Activated naive CD8-positive, alpha-beta T cell treated with anti-CD3 and anti-CD28 coated beads for 36 hours (primary cell): ENCODE data around the gene ANO7. TPM values are rescaled to one million over a fixed set of nuclear protein-coding genes. Genes with fewer than 3 reads are reported as not detected.

Experiments used
- DNase-seq: peaks from one replicate; pipeline ENCODE4 v3.0.0; 2021
- H3K27ac Mint-ChIP-seq: one replicate; pipeline ENCODE4 v1.8.0; 2022; ENCODE audit warnings: mild to moderate bottlenecking, moderate library complexity, mixed read lengths
- H3K27me3 Mint-ChIP-seq: one replicate; pipeline ENCODE4 v1.8.0; 2022; ENCODE audit warnings: mild to moderate bottlenecking, mixed read lengths
- H3K36me3 Mint-ChIP-seq: one replicate; pipeline ENCODE4 v1.8.0; 2021; ENCODE audit warnings: mild to moderate bottlenecking, mixed read lengths
- H3K4me1 Mint-ChIP-seq: one replicate; pipeline ENCODE4 v1.8.0; 2021; ENCODE audit warnings: mixed read lengths
- H3K4me3 Mint-ChIP-seq: one replicate; pipeline ENCODE4 v1.8.0; 2022; ENCODE audit warnings: mild to moderate bottlenecking, moderate library complexity, mixed read lengths
- H3K9me3 Mint-ChIP-seq: one replicate; pipeline ENCODE4 v1.8.0; 2022; ENCODE audit warnings: mixed read lengths
- total RNA-seq, 2 experiments: library from RNA; stranded (reverse); gene quantifications; one replicate each; pipeline ENCODE4 v1.2.3, GENCODE V29; 2021

Gene ANO7
- total RNA-seq, 2 experiments from 2014 or later = 3.4 to 3.6 TPM

DNA sequence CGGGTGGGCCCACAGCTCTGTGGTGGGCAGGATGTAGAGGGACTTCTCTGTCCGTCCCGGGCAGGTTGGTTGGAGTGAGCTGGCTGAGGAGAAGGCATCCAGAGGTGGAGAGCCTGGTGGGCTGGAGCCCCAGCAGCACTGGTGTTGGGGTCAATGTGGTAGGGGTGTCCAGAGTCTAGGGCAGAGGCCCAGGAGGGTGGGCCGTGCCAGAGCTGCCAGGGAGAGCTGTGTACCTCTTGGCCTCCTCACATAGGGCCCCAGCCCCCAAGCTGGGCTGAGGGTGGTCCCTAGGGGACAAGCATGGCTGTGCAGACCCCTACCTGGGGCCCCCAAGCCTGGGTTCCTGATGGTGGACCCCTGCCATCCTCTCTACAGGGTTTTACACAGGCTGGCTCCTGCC lies 16.0 kb downstream of the ANO7 start:
- H3K27ac Mint-ChIP-seq = no peak overlapping the region
- no peaks in the 10 kb centered on the region for H3K9me3 Mint-ChIP-seq
- no peak for DNase-seq
- H3K4me3 Mint-ChIP-seq = no peak overlapping the region
- H3K36me3 Mint-ChIP-seq = no peaks in the 10 kb centered on the region
- H3K4me1 Mint-ChIP-seq = no peaks in the 10 kb centered on the region
- no peaks in the 10 kb centered on the region for H3K27me3 Mint-ChIP-seq

DNA sequence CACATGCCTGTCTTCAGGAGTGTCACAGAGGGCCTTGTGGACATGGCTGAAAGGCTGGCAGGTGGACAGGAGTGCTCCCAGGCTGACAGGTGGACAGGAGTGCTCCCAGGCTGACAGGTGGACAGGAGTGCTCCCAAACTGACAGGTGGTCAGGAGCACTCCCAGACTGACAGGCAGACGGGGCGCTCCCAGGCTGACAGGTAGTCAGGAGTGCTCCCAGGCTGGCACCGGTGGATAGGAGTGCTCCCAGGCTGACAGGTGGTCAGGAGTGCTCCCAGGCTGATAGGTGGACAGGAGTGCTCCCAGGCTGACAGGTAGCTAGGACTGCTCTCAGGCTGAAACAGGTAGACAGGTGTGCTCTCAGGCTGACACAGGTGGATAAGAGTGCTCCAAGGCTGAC lies 16.6 kb downstream of the ANO7 start:
- no peaks in the 10 kb centered on the region for H3K27me3 Mint-ChIP-seq
- DNase-seq = no peak
- H3K4me1 Mint-ChIP-seq = no peaks in the 10 kb centered on the region
- H3K27ac Mint-ChIP-seq = no peak overlapping the region
- no peaks in the 10 kb centered on the region for H3K9me3 Mint-ChIP-seq
- H3K36me3 Mint-ChIP-seq = no peaks in the 10 kb centered on the region
- no peak overlapping the region for H3K4me3 Mint-ChIP-seq

DNA sequence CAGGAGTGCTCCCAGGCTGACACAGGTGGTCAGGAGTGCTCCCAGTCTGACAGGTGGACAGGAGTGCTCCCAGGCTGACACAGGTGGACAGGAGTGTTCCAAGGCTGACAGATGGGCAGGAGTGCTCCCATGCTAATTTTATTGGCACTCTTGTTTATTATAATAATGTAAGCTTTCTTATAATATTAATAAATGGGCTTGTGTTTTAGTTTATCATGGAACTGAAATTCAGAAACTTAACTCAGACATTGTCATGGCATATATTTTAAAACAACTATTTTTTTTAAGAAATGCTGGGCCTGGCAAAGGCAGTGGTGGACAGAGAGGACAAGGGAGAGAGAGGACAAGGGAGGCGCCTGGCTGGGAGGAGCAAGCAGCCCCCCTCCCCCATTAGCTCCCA lies 18.7 kb downstream of the ANO7 start:
- Mint-ChIP-seq H3K9me3 (no peaks in the 10 kb centered on the region), H3K4me1 (no peaks in the 10 kb centered on the region), H3K27ac (no peak overlapping the region), H3K4me3 (no peak overlapping the region), H3K36me3 (no peaks in the 10 kb centered on the region), H3K27me3 (no peaks in the 10 kb centered on the region)
- DNase-seq = no peak

DNA sequence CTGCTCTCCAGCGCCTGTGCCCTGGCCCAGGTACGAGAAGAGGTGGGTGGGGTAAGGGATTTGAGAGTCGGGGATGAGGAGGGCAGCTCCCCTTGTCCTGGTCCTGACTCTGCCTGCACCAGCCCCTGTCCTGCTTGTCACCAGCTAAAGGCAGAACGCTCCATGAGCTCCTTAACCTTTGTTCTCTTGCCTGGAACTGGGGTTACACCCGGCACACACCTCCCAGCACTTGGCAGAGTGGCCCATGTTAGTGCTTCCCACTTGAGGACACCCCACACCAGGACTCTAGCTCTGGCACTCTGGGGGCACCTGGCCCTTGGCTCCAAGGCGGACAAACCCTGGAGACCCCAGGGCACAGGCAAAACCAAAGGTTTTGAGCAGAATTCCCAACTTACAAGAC lies 19.2 kb downstream of the ANO7 start:
- Mint-ChIP-seq H3K4me1 (no peaks in the 10 kb centered on the region), H3K27ac (no peak overlapping the region), H3K9me3 (no peaks in the 10 kb centered on the region), H3K27me3 (no peaks in the 10 kb centered on the region), H3K36me3 (no peaks in the 10 kb centered on the region), H3K4me3 (no peak overlapping the region)
- no peak for DNase-seq

DNA sequence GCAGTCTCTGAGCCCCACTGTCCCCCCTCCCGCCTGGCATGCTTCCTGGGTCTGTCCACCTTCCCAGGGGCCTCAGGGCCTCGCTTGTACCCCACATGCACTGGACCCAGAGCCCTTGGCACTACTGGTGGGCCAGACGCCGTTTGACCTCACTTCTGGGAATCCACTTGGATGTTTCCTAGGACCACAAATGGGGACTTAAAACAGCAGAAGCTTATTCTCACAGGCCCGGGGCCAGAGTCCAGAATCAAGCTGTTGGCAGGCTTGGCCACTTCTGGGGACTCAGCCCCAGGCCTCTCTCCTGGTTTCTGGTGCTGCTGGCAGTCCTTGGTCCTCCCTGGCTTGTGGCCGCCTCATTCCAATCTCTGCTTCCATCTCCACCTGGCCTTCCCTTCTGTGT lies 19.6 kb downstream of the ANO7 start:
- H3K4me3 Mint-ChIP-seq = no peak overlapping the region
- H3K36me3 Mint-ChIP-seq = no peaks in the 10 kb centered on the region
- H3K27ac Mint-ChIP-seq = no peak overlapping the region
- DNase-seq = no peak
- H3K27me3 Mint-ChIP-seq = no peaks in the 10 kb centered on the region
- no peaks in the 10 kb centered on the region for H3K4me1 Mint-ChIP-seq
- H3K9me3 Mint-ChIP-seq = no peaks in the 10 kb centered on the region

DNA sequence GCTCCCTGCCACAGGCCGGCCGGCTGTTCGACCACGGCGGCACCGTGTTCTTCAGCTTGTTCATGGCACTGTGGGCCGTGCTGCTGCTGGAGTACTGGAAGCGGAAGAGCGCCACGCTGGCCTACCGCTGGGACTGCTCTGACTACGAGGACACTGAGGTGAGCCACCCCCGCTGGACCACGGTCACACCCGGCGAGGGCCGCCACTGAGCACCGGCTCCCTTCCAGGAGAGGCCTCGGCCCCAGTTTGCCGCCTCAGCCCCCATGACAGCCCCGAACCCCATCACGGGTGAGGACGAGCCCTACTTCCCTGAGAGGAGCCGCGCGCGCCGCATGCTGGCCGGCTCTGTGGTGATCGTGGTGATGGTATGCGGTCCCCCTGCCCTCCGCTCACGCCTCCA lies 20.8 kb downstream of the ANO7 start:
- Mint-ChIP-seq H3K27ac (no peak overlapping the region), H3K9me3 (no peaks in the 10 kb centered on the region), H3K4me1 (no peaks in the 10 kb centered on the region), H3K27me3 (no peaks in the 10 kb centered on the region), H3K4me3 (no peak overlapping the region), H3K36me3 (no peaks in the 10 kb centered on the region)
- no peak for DNase-seq

DNA sequence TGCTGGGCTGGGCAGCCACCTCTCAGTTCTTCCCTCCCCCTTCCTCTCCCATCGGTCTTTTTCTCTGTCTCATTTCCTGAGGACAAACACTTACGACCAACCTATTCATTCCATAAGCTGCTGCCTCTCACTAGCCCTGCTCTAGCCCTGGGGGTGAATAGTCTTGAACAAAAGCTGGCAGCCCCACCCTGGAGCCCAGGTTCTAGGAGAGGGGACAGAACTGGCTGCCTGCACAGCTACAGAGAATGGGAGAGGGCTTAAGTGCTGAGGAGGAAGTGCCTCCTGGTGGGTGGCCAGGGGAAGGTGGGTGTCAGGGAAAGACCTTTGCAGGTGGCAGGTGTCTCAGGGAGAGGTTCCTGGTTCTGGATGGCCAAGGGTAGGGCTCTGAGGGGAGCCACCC lies 22.8 kb downstream of the ANO7 start:
- no peak for DNase-seq

DNA sequence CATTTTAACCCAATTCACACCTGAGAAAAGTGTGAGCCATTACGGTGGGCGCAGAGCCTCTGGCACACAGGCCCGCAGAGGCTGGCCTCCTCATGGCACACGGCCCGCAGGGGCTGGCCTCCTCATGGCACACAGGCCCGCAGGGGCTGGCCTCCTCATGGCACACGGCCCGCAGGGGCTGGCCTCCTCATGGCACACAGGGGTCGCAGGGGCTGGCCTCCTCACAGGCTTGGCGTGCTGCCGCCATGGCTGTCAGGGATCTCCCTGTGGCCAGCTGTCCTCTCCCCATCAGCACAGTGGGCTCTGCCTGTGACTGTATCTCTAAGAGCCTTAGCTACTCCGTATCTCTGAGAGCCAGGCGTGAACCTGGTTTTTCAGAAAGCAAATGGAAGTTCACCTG lies 24.6 kb downstream of the ANO7 start:
- no peaks in the 10 kb centered on the region for H3K36me3 Mint-ChIP-seq
- no peak overlapping the region for H3K27ac Mint-ChIP-seq
- no peaks in the 10 kb centered on the region for H3K4me1 Mint-ChIP-seq
- no peaks in the 10 kb centered on the region for H3K27me3 Mint-ChIP-seq
- no peak for DNase-seq
- no peak overlapping the region for H3K4me3 Mint-ChIP-seq
- H3K9me3 Mint-ChIP-seq = no peaks in the 10 kb centered on the region

More for the DNA sequence above, 22.8 kb downstream of the ANO7 start:
- no peaks in the 10 kb centered on the region for H3K9me3 Mint-ChIP-seq
- no peak overlapping the region for H3K27ac Mint-ChIP-seq
- H3K27me3 Mint-ChIP-seq = no peaks in the 10 kb centered on the region
- no peaks in the 10 kb centered on the region for H3K36me3 Mint-ChIP-seq
- no peak overlapping the region for H3K4me3 Mint-ChIP-seq
- no peaks in the 10 kb centered on the region for H3K4me1 Mint-ChIP-seq

DNA sequence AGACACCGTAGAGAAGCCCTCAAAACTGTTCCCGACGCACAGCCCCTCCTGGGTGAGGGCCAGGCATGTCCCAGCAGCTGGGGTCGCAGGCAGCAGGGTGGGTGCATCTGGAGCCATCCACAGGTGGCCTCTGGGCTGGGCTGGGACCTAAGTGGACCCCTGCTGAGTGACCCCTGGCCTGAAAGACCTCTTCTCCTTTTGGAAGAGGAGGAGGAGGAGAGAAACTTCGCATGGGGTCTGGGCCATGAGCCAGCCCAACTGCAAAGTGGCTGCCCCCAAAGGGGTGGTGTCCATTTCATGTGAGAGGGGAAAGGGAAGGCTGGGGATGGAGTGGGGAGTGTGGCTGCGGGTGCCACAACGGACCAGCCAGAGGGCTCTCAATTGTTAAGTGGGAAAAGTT lies 25.1 kb downstream of the ANO7 start:
- Mint-ChIP-seq H3K27me3 (peaks cover 2% of the 10 kb centered on the region), H3K4me3 (no peak overlapping the region), H3K36me3 (peaks cover 2% of the 10 kb centered on the region), H3K27ac (no peak overlapping the region), H3K4me1 (peaks cover 2% of the 10 kb centered on the region), H3K9me3 (no peaks in the 10 kb centered on the region)
- no peak for DNase-seq

DNA sequence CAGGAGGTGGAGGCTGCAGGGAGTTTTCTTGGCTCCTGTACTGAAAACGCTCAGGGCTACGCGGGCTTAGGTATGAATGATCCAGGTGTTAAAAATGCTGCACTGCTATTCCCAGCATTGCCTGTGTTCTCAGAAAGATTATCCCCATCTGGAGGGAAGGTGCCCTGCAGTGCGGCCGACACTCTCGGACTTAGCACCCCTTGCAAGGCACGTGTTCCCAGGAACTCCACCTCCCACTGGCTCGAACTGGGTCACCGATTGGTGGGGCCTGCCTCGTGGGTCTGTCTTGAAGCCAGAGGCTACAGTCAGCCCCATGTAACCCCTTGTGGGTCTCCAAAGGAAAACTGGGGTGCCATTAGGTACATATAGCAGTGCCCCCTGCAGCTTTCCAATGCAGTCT lies 25.7 kb downstream of the ANO7 start:
- H3K4me1 Mint-ChIP-seq = peaks cover 6% of the 10 kb centered on the region
- H3K27me3 Mint-ChIP-seq = peaks cover 7% of the 10 kb centered on the region
- no peak overlapping the region for H3K4me3 Mint-ChIP-seq

DNA sequence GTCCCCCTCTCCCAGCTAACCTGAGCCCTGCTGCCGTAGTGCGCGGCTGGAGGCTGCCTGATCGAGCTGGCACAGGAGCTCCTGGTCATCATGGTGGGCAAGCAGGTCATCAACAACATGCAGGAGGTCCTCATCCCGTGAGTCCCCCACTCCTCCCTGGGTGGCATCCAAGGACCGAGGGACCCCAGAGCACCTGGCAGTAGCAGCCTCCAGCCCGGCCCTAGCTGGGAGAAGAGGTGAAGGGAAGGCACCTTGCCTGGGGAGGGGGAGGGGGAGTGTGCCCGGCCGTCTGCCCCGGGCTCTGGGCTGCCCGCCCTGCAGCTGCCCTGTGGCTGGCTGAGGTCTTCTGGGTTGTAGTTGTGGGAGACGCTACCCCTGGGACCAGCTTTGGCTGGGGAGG lies 26.3 kb downstream of the ANO7 start:
- H3K4me3 Mint-ChIP-seq = no peak overlapping the region
- peaks cover 12% of the 10 kb centered on the region for H3K27me3 Mint-ChIP-seq
- peaks cover 8% of the 10 kb centered on the region for H3K4me1 Mint-ChIP-seq
- no peak for DNase-seq
- no peak overlapping the region for H3K27ac Mint-ChIP-seq
- H3K9me3 Mint-ChIP-seq = no peaks in the 10 kb centered on the region
- peaks cover 2% of the 10 kb centered on the region for H3K36me3 Mint-ChIP-seq

More for the DNA sequence above, 25.7 kb downstream of the ANO7 start:
- Mint-ChIP-seq H3K36me3 (peaks cover 2% of the 10 kb centered on the region), H3K9me3 (no peaks in the 10 kb centered on the region), H3K27ac (no peak overlapping the region)
- no peak for DNase-seq

DNA sequence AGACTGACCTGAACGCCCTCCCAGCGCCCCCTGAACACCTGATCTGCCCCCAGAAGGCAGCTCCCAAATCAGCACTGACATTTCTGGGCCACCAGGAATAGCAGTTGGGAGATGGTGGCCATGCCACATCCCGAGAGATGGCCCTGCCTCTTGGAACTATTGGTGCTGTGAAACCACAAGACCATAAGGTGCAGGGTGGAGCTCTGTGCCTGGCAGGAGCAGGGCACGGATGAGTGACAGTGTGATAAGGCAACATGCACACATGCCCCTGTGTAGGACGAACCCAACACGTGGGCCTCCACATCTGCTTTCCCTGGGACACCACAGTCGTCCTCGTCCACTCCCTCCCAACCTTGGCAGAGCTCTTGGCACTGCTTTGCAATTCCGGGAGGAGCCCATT lies 26.9 kb downstream of the ANO7 start:
- no peak overlapping the region for H3K27ac Mint-ChIP-seq
- H3K9me3 Mint-ChIP-seq = no peaks in the 10 kb centered on the region
- H3K4me1 Mint-ChIP-seq = peaks cover 8% of the 10 kb centered on the region
- DNase-seq = no peak
- H3K27me3 Mint-ChIP-seq = peaks cover 17% of the 10 kb centered on the region
- no peak overlapping the region for H3K4me3 Mint-ChIP-seq
- peaks cover 2% of the 10 kb centered on the region for H3K36me3 Mint-ChIP-seq

DNA sequence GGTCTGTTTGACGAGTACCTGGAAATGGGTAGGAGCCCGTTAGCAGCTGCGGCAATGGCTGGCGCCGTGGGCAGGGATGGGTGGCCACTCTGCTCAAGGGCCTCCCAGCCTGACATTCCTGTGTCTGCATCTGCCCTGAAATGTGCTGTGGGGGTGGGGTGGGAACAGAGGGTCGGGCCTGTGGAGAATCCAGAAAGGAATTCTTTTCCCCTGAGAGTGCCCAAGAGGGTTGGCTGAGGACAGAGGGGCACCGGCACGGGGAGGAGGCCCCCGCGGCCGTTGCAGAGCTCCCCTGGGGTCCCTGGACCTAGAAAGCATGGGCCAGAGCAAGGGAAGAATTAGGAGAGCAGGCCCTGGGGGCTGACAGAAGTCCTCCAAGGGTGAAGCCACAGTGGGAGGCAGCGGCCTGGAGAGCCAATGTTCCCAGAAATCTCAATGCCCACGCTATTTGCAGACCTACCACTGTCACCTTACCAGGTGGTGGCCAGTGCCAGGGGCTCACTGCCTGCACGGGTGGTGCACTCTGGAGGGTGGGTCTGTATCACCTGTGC lies 27.8 kb downstream of the ANO7 start:
- Mint-ChIP-seq H3K27me3 (peaks cover 17% of the 10 kb centered on the region), H3K9me3 (no peaks in the 10 kb centered on the region), H3K36me3 (peaks cover 2% of the 10 kb centered on the region), H3K4me1 (peaks cover 8% of the 10 kb centered on the region), H3K27ac (no peak overlapping the region), H3K4me3 (no peak overlapping the region)
- DNase-seq = no peak

DNA sequence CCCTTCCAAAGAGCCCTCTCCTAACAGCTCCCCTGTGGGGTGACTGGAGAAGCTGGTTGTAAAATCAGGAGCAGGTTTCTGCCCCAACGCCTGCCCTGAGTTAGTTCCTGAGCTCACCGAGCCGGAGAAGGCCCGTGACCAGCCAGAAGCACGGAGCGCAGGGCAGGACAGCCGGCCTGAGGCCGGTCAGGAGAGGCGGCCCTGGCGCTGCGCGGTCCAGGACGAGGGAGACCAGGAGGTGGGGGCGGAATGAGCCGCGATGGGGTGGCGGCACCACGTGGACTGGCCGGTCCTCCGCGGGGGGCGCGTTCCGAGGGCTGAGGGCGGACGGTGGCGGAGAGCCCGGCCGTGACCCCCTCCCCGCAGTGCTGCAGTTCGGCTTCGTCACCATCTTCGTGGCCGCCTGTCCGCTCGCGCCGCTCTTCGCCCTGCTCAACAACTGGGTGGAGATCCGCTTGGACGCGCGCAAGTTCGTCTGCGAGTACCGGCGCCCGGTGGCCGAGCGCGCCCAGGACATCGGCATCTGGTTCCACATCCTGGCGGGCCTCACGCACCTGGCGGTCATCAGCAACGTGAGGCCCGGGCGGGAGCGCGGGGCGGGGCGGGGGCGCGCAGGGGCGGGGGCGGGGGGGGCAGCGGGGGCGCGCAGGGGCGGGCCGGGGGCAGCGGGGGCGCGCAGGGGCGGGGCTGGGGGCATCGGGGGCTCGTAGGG lies 29.0 kb downstream of the ANO7 start:
- peaks cover 17% of the 10 kb centered on the region for H3K27me3 Mint-ChIP-seq
- H3K4me3 Mint-ChIP-seq = peak overlapping the region; percentile 68
- H3K4me1 Mint-ChIP-seq = peaks cover 8% of the 10 kb centered on the region
- peak; percentile 47 for DNase-seq
- peak overlapping the region; percentile 56 for H3K27ac Mint-ChIP-seq
- no peaks in the 10 kb centered on the region for H3K9me3 Mint-ChIP-seq
- peaks cover 2% of the 10 kb centered on the region for H3K36me3 Mint-ChIP-seq

DNA sequence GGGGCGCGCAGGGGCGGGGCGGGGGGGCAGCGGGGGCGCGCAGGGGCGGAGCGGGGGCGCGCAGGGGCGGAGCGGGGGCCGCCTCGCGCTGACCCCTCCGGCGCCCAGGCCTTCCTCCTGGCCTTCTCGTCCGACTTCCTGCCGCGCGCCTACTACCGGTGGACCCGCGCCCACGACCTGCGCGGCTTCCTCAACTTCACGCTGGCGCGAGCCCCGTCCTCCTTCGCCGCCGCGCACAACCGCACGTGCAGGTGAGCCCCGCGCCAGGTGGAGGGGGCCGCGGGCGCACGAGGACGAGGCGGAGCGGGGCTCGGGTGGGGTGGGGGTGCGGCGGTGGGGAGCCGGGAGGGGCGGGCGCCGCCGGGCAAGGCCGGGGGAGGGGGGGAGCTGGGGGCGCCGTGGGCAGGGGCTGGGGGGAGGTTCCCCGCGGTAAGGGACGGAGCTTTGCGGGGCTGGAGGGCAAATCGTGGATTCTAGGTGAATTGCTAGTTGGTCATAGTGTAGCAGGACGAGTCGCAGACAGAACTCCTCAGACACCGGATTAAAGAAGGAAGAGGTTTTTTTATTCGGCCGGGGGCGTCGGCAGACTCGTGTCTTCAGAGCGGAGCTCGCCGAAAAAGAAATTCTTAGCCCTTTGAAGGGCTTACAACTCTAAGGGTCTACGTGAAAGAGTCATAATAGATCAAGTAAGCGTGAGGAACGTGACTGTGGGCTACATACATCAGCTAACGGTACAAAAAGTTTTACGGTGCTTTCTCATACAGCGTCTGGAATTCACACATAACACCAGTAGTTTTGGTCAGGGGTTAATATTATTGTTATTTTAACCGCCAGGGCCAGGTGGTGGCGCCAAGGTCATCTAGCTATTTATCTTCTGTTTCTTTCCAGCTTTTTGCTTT lies 29.9 kb downstream of the ANO7 start:
- peak; percentile 56 for DNase-seq
- no peaks in the 10 kb centered on the region for H3K9me3 Mint-ChIP-seq
- peaks cover 17% of the 10 kb centered on the region for H3K27me3 Mint-ChIP-seq
- peak overlapping the region; percentile 83 for H3K4me3 Mint-ChIP-seq
- H3K4me1 Mint-ChIP-seq = peaks cover 8% of the 10 kb centered on the region
- H3K27ac Mint-ChIP-seq = peak overlapping the region; percentile 77
- H3K36me3 Mint-ChIP-seq = peaks cover 4% of the 10 kb centered on the region
